Left lung (tissue), 10 donors: ENCODE data around the gene GRIA3. TPM values are rescaled to one million over a fixed set of nuclear protein-coding genes. Genes with fewer than 3 reads are reported as not detected.

ENCODE experiments used
- ATAC-seq: fragments of 200-7000 bp; cut with Tn5 transposase; one replicate; pipeline ENCODE4 v1.9.1; 2020; ENCODE audit warnings: moderate library complexity
- DNase-seq, 4 donors: peaks; one replicate each; pipeline ENCODE4 v3.0.0-alpha.2; 2013 to 2020
- H3K27ac ChIP-seq, 2 donors: fragments of 200-600 bp; sonication (generic) in 1 of 2; one replicate each; pipeline versions ENCODE4 v1.5.0 to v1.8.0; 2020 to 2021
- H3K27me3 ChIP-seq, 2 donors: fragments of 200-600 bp; sonication (generic) in 1 of 2; one replicate each; pipeline versions ENCODE4 v1.5.0 to v1.8.0; 2020 to 2021
- H3K36me3 ChIP-seq, 2 donors: fragments of 200-600 bp; sonication (generic) in 1 of 2; one replicate each; pipeline versions ENCODE4 v1.5.0 to v1.8.0; 2020 to 2021
- H3K4me1 ChIP-seq, 2 donors: fragments of 200-600 bp; one replicate each; pipeline ENCODE4 v1.8.0; 2021
- H3K4me3 ChIP-seq, 2 donors: fragments of 200-600 bp; sonication (generic) in 1 of 2; one replicate each; pipeline versions ENCODE4 v1.5.0 to v1.8.0; 2020 to 2021; ENCODE audit warnings: mild to moderate bottlenecking in 1 of 2
- H3K9me3 ChIP-seq, 2 donors: fragments of 200-600 bp; sonication (generic) in 1 of 2; one replicate each; pipeline versions ENCODE4 v1.5.0 to v1.8.0; 2020 to 2021
- CTCF ChIP-seq, 2 donors: fragments of 200-600 bp; sonication (generic) in 1 of 2; IDR thresholded peaks; one replicate each; pipeline versions ENCODE4 v1.5.0 to v1.8.0; 2021; ENCODE audit warnings: antibody characterized with exemption in 2 of 2
- intact Hi-C, 2 donors: fragments of 100-400 bp; cut with DNase I; formaldehyde crosslinking; loops; one replicate each; pipeline versions ENCODE4 v1.11.2 to v1.14.2; 2022
- polyA plus RNA-seq, 6 donors: library from polyadenylated mRNA; unstranded; fragments of 120-200 nt; gene quantifications; one replicate each; pipeline ENCODE4 v1.2.1, GENCODE V29; 2013; ENCODE audit not compliant: insufficient read length in 6 of 6
- total RNA-seq, 2 donors: library from RNA; stranded (reverse); fragmentation: NEBNext Ultra II Directional; extraction: Animal tissue kit (Norgen Biotek cat#: 25700); gene quantifications; one replicate each; pipeline ENCODE4 v1.2.1, GENCODE V29; 2021
- donor health status: DM: no; HTN: yes; CAD: no.
- donor health status: DM: no; HTN: no; CAD: no.

The GRIA3 gene
- total and polyA plus RNA-seq, 8 donors: 0.35 to 2.3 (median 0.68) TPM

GRCh38 chrX:123217077-123217476 is 33.0 kb downstream of the GRIA3 start:
- DNase-seq (no peak), ATAC-seq (peak; percentile 33)
- H3K27me3 ChIP-seq: no peaks in the 10 kb centered on the region
- no peaks in the 10 kb centered on the region for H3K4me1 ChIP-seq
- no peak for TF ChIP-seq CTCF (IDR thresholded peaks at IDR 0.05)
- no peak overlapping the region for H3K27ac ChIP-seq
- intact Hi-C loops: no loop called here
- H3K4me3 ChIP-seq: no peak overlapping the region
- H3K9me3 ChIP-seq: no peaks in the 10 kb centered on the region
- no peaks in the 10 kb centered on the region for H3K36me3 ChIP-seq

- Histone ChIP-seq H3K36me3 (no peaks in the 10 kb centered on the region), H3K4me3 (no peak overlapping the region), H3K4me1 (no peaks in the 10 kb centered on the region), H3K27me3 (no peaks in the 10 kb centered on the region), H3K27ac (no peak overlapping the region), H3K9me3 (no peaks in the 10 kb centered on the region)
- DNase-seq (no peak), ATAC-seq (no peak)
- intact Hi-C loops: no loop called here
- no peak for TF ChIP-seq CTCF (IDR thresholded peaks at IDR 0.05)
Measured at GRCh38 chrX:123217728-123218127, 33.6 kb downstream of the GRIA3 start.

- Histone ChIP-seq H3K27ac (no peak overlapping the region), H3K4me3 (no peak overlapping the region), H3K4me1 (no peaks in the 10 kb centered on the region), H3K9me3 (no peaks in the 10 kb centered on the region), H3K36me3 (no peaks in the 10 kb centered on the region), H3K27me3 (no peaks in the 10 kb centered on the region)
- DNase-seq: no peak
- ATAC-seq: no peak
- intact Hi-C loops: no loop called here
- TF ChIP-seq CTCF (IDR thresholded peaks at IDR 0.05): no peak
Measured at GRCh38 chrX:123219916-123220315, 35.8 kb downstream of the GRIA3 start.

- H3K9me3 ChIP-seq: no peaks in the 10 kb centered on the region
- DNase-seq (no peak), ATAC-seq (no peak)
- no peaks in the 10 kb centered on the region for H3K36me3 ChIP-seq
- H3K27ac ChIP-seq: no peak overlapping the region
- intact Hi-C loops: no loop called here
- H3K4me1 ChIP-seq: no peaks in the 10 kb centered on the region
- no peak overlapping the region for H3K4me3 ChIP-seq
- no peaks in the 10 kb centered on the region for H3K27me3 ChIP-seq
- no peak for TF ChIP-seq CTCF (IDR thresholded peaks at IDR 0.05)
Measured at GRCh38 chrX:123222920-123223319, 38.8 kb downstream of the GRIA3 start.

GRCh38 chrX:123223409-123223808 is 39.3 kb downstream of the GRIA3 start:
- no peaks in the 10 kb centered on the region for H3K9me3 ChIP-seq
- H3K36me3 ChIP-seq: no peaks in the 10 kb centered on the region
- no peak for TF ChIP-seq CTCF (IDR thresholded peaks at IDR 0.05)
- no peak overlapping the region for H3K4me3 ChIP-seq
- H3K27me3 ChIP-seq: no peaks in the 10 kb centered on the region
- ATAC-seq: no peak
- H3K4me1 ChIP-seq: no peaks in the 10 kb centered on the region
- intact Hi-C loops: no loop called here
- DNase-seq: no peak
- no peak overlapping the region for H3K27ac ChIP-seq
